NCI-H1417 treated with DMSO at 0.1 percent for 48 hours (cell line): ENCODE data around the gene CD244.
"Not testable (repeated sequence)": the region's sequence is repeated elsewhere in the genome, so short reads cannot be mapped to it uniquely, and the experiment has no call there.

Source experiments
- DNase-seq: peaks from one replicate; lab custom pipeline; 2025; lab: John Stamatoyannopoulos, UW

Gene CD244

GRCh38 chr1:160862203-160863060, at the start of gene CD244:
CD244 (minus strand) TSS chr1:160862887; CDS start chr1:160862677, 210 bp downstream.
- DNase-seq, result no peak

GRCh38 chr1:160911925-160912324, 49.2 kb upstream of the CD244 start:
- no peak for DNase-seq

GRCh38 chr1:160911441-160911840, 48.8 kb upstream of the CD244 start:
- no peak for DNase-seq

GRCh38 chr1:160910170-160910750, 47.6 kb upstream of the CD244 start:
- DNase-seq, result no peak

- no peak for DNase-seq
These were observed 45.3 kb upstream of the CD244 start for GRCh38 chr1:160907976-160908375.

- DNase-seq, result no peak
These were observed 42.9 kb upstream of the CD244 start for GRCh38 chr1:160905617-160905989.

- DNase-seq, result no peak
These were observed 42.3 kb upstream of the CD244 start for GRCh38 chr1:160904783-160905616.

- not testable (repeated sequence) for DNase-seq
These were observed 39.6 kb upstream of the CD244 start for GRCh38 chr1:160902251-160902650.

- no peak for DNase-seq
These were observed 39.1 kb upstream of the CD244 start for GRCh38 chr1:160901768-160902167.

- not testable (repeated sequence) for DNase-seq
These were observed 38.0 kb upstream of the CD244 start for GRCh38 chr1:160900683-160901082.

- not testable (repeated sequence) for DNase-seq
These were observed 31.9 kb upstream of the CD244 start for GRCh38 chr1:160894368-160895135.

GRCh38 chr1:160891474-160891873, 28.8 kb upstream of the CD244 start:
- no peak for DNase-seq

GRCh38 chr1:160888926-160889325, 26.2 kb upstream of the CD244 start:
- no peak for DNase-seq

- DNase-seq, result no peak
These were observed 24.4 kb upstream of the CD244 start for GRCh38 chr1:160887071-160887470.

GRCh38 chr1:160885042-160885441, 22.4 kb upstream of the CD244 start, which contains the start of gene ITLN1:
ITLN1 (minus strand) TSS chr1:160885180; CDS start chr1:160884877, 303 bp downstream.
- DNase-seq, result no peak

GRCh38 chr1:160884579-160884978, 21.9 kb upstream of the CD244 start:
- no peak for DNase-seq

- DNase-seq, result no peak
These were observed 21.2 kb upstream of the CD244 start for GRCh38 chr1:160883581-160884513.

GRCh38 chr1:160882582-160882981, 19.9 kb upstream of the CD244 start:
- no peak for DNase-seq

GRCh38 chr1:160881264-160881663, 18.6 kb upstream of the CD244 start:
- not testable (repeated sequence) for DNase-seq

GRCh38 chr1:160880216-160880615, 17.5 kb upstream of the CD244 start:
- DNase-seq, result no peak

- DNase-seq, result no peak
These were observed 16.4 kb upstream of the CD244 start for GRCh38 chr1:160879056-160879455.
